SK-N-MC (cell line): ENCODE data around the gene NEDD4L.

Experiments used
- DNase-seq: peaks from one replicate; pipeline ENCODE4 v3.0.0-alpha.2; 2011; ENCODE audit warnings: low read depth, low spot score
- H3K27ac ChIP-seq: fragments of 200-600 bp; sonication (generic); 2 replicates; pipeline ENCODE4 v1.5.1; 2016; ENCODE audit warnings: mixed run types
- H3K36me3 ChIP-seq: fragments of 200-600 bp; sonication (generic); 2 replicates; pipeline ENCODE4 v1.6.1; 2017; ENCODE audit warnings: antibody characterized with exemption, low read length, mixed read lengths; ENCODE audit not compliant: insufficient read depth
- H3K4me3 ChIP-seq: fragments of 200-600 bp; sonication (generic); 2 replicates; pipeline ENCODE4 v1.5.1; 2016
- H3K9ac ChIP-seq: fragments of 200-600 bp; sonication (generic); 2 replicates; pipeline ENCODE4 v1.8.0; 2017; ENCODE audit warnings: mixed run types, mixed read lengths; ENCODE audit not compliant: insufficient read length
- H3K9me3 ChIP-seq: fragments of 200-600 bp; sonication (generic); 2 replicates; pipeline ENCODE4 v1.6.1; 2017; ENCODE audit warnings: low read depth, mild to moderate bottlenecking, antibody characterized with exemption, low read length, moderate library complexity, mixed read lengths
- EZH2 ChIP-seq: fragments of 200-600 bp; sonication (generic); IDR thresholded peaks from one replicate; pipeline ENCODE4 v1.6.1; 2017; ENCODE audit warnings: antibody characterized with exemption
- FOXP2 ChIP-seq: optimal IDR thresholded peaks from 2 replicates; pipeline ENCODE3; 2011; ENCODE audit warnings: mild to moderate bottlenecking, moderate library complexity; ENCODE audit not compliant: insufficient read depth; ENCODE audit errors: extremely low read length, control extremely low read depth
- POLR2AphosphoS5 ChIP-seq: IDR thresholded peaks from 2 replicates; pipeline ENCODE4 v1.6.1; 2012; ENCODE audit warnings: mild to moderate bottlenecking, low read depth, low read length, borderline replicate concordance

Gene NEDD4L

DNA sequence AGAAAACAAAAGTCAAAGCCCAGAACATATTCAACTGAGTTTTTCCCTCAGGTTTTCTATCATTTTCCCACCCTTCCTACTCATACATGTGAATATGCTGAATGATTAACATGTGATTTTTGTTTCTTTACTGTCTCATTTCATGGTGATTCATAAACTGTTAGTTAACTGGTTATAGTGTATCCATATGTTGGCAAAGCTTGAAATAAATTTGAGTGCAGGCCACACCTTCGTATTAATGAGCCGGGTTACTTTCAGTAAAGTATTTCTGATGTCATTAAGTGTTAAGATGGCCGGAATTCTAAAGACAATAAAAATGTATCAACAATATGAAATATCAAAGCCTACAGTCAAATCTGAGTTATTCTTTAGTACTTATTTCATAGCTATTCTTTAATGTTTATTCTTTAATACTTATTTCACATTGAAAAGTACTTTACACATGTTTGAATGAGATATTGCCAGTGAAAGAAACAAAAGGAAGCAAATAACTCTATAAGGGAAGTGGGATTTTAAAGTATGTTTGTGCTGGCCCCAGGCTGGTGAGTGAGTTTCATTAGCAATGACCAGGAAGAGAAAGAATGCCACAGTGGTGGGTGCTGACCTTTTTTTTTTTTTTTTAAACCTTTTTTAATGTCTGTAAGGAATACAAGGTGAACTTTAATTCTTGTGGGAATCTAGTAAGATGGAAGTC lies 178.6 kb downstream of the NEDD4L start:
- no peak for DNase-seq
- Histone ChIP-seq H3K9me3 (no peaks in the 10 kb centered on the region), H3K36me3 (no peaks in the 10 kb centered on the region), H3K4me3 (no peak overlapping the region), H3K27ac (no peak overlapping the region), H3K9ac (no peak overlapping the region)
- TF ChIP-seq FOXP2 (no peak), POLR2AphosphoS5 (no peak), EZH2 (no peak)

DNA sequence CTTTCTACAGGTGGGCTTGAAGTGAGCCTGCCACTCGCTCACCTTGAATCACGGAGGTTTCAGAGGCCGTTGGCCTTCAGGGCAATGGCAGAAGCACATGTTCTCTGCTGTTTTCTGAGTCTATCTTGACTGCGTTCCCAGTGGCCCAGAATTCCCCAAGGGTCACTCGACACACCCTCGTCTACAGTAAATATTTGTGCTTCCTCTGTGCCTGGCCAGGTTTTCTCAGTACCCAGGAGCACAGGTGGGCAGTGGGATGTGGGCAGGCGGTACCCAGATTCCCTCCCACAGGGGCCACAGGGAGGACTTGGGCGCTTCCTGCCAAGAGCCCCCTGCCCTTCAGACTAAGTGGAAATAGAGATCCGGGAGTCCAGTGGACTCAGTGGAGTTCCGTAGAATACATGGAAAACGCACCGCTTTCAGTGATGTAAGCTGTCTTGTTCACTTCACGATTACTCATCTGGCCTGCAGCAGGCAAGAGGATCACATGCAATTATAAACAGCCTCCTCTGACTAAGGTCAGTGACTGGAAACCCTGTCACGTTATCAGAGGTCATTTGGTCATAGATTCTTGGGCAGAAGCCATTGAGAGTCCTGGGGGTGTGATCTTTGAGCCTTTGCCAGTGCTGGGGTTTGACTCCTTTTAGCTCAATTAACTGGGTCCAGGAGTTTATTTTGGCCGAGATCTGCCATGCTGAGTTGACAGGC lies 179.8 kb downstream of the NEDD4L start:
- Histone ChIP-seq H3K27ac (no peak overlapping the region), H3K9ac (no peak overlapping the region), H3K4me3 (no peak overlapping the region), H3K36me3 (no peaks in the 10 kb centered on the region), H3K9me3 (no peaks in the 10 kb centered on the region)
- DNase-seq, result no peak
- no peak for TF ChIP-seq FOXP2
- no peak for TF ChIP-seq EZH2
- TF ChIP-seq POLR2AphosphoS5, result no peak

DNA sequence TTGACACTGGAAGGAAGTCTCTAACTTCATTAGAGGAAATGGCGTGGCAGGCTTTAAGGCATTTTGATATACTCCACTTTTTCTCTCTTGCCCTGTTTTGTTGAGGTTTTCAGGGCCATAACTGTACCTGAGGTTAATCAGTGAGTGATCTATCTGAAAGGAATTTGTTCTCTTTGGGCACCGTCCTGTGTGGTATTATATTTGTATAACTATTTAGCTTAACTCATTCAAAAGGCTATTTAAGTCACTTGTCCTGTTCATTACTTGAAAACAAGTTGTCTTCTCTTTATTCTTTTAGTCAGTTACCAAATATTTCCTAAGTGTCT lies 180.4 kb downstream of the NEDD4L start:
- H3K9ac ChIP-seq, result no peak overlapping the region
- no peak for DNase-seq
- H3K9me3 ChIP-seq, result no peaks in the 10 kb centered on the region
- TF ChIP-seq EZH2 (no peak), POLR2AphosphoS5 (no peak), FOXP2 (no peak)
- no peak overlapping the region for H3K27ac ChIP-seq
- no peak overlapping the region for H3K4me3 ChIP-seq
- no peaks in the 10 kb centered on the region for H3K36me3 ChIP-seq

DNA sequence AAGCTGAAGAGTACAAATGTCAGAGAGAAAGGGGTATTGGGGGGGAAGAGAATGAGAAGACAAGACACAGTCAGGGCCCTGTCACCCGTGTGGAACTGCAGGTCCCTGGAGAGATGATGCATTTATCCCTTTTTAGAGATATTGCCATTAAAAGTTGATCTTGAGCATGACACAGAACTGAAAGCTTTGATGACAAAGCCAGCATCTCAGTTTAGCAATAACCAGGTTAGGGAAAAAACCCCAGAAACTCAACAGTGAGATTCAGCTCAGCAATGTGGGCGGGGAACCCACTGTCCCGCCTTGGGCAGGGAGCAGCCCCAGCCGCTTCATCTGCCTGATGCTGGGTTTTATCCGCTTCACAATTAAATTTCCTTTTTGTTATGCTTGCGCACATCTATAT lies 181.1 kb downstream of the NEDD4L start:
- no peak for DNase-seq
- Histone ChIP-seq H3K36me3 (no peaks in the 10 kb centered on the region), H3K9ac (no peak overlapping the region), H3K27ac (no peak overlapping the region), H3K4me3 (no peak overlapping the region), H3K9me3 (no peaks in the 10 kb centered on the region)
- no peak for TF ChIP-seq POLR2AphosphoS5
- no peak for TF ChIP-seq EZH2
- TF ChIP-seq FOXP2, result no peak

DNA sequence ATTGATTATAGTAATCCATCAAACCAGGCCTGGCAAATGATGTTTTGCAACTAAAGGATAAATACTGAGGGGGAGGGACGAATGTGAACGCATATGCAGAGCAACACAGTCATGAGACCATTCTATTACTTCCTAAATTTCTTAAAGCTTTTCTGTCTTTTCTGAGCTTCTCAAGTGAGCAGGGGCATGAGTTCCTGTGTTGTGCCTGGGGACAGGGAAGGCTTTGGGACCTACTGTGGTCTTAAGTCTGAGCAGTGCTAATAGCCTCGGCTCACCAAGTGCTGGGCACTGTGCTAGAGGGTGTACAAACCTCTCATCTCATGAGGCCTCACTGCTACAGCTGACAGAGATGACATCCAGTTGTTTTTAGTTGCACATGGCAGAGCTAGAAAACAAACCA lies 182.4 kb downstream of the NEDD4L start:
- Histone ChIP-seq H3K36me3 (no peaks in the 10 kb centered on the region), H3K4me3 (no peak overlapping the region), H3K9me3 (no peaks in the 10 kb centered on the region), H3K27ac (no peak overlapping the region), H3K9ac (no peak overlapping the region)
- no peak for TF ChIP-seq EZH2
- TF ChIP-seq POLR2AphosphoS5, result no peak
- TF ChIP-seq FOXP2, result no peak
- no peak for DNase-seq

DNA sequence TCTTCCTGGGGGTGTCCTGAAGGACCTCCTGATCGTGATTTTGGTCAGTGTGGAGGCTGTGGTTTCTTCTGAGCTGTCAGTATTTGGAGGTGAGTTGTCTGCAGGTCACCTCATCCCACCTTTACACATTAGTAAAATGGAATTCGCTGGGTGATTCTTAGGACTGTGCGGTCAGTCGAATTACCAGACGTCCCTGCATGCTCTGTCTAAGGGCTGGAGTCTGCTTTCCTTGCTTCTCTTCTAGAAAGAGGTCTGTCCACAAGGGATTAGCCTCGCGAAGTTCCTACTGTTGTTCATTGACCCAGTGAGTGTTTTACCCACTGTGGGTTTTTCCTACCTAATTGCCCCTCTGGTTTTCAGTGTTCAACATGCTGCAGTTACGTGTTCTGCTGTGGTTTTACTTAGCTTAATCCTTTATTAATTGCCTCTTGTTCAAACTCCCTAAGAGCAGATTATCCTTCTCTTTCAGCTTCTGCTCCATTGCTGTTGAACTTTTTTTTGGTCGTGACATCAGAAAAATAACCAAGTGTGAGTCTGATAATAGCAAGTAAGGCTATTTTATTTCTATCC lies 183.4 kb downstream of the NEDD4L start:
- no peaks in the 10 kb centered on the region for H3K9me3 ChIP-seq
- no peak for TF ChIP-seq POLR2AphosphoS5
- no peak for TF ChIP-seq EZH2
- no peak for TF ChIP-seq FOXP2
- no peak for DNase-seq

DNA sequence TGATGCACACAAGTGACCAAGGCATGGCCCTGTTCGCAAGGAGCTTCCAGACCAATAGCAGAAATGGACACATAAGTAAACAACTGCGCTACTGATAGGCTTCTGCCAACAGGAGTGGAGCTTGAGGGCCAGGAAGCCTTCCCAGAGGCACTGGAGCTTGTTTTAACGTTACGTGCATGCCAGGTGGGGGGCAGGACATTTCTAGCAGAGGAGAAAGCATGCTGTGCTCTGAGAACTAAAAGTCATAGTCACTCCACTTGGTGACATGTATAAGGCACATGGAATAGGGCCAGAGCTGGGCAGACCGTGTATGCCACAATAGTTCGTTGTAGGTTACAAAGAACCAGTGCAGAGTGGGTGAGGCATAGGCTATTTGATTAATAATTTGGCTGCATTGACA lies 184.2 kb downstream of the NEDD4L start:
- no peak overlapping the region for H3K9ac ChIP-seq
- TF ChIP-seq EZH2 (no peak), FOXP2 (no peak), POLR2AphosphoS5 (no peak)
- H3K9me3 ChIP-seq, result no peaks in the 10 kb centered on the region
- DNase-seq, result no peak
- no peak overlapping the region for H3K4me3 ChIP-seq
- no peaks in the 10 kb centered on the region for H3K36me3 ChIP-seq
- no peak overlapping the region for H3K27ac ChIP-seq

More for the DNA sequence above, 183.4 kb downstream of the NEDD4L start:
- no peak overlapping the region for H3K4me3 ChIP-seq
- no peak overlapping the region for H3K27ac ChIP-seq
- no peaks in the 10 kb centered on the region for H3K36me3 ChIP-seq
- H3K9ac ChIP-seq, result no peak overlapping the region

DNA sequence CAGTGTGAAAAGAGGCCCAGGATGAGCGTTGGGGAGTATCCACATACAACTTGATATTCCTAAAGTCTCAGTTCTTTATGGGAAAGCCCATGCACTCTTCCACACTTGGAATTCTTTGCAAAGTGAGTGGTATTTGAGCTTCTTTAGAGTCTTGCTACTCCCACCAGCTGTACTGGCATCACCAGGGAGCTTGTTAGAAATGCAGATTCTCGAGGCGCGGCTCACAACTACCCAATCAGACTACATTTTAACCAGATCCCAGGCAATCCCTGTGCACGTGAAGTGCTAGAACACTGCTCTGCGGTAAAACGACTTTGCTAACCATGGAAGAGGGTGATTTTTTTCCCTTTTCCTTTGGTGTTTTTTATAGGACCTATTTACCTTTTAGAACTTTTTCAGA lies 184.7 kb downstream of the NEDD4L start:
- no peak for DNase-seq
- Histone ChIP-seq H3K36me3 (no peaks in the 10 kb centered on the region), H3K27ac (no peak overlapping the region), H3K9me3 (no peaks in the 10 kb centered on the region), H3K9ac (no peak overlapping the region), H3K4me3 (no peak overlapping the region)
- TF ChIP-seq FOXP2, result no peak
- no peak for TF ChIP-seq EZH2
- no peak for TF ChIP-seq POLR2AphosphoS5
